ACHN (cell line): ENCODE measurements around the gene TAF8.
"Not testable (repeated sequence)": the region's sequence is repeated elsewhere in the genome, so short reads cannot be mapped to it uniquely, and the experiment has no call there.

ENCODE experiments used
- DNase-seq: peaks from one replicate; pipeline ENCODE4 v3.0.0-alpha.2; 2015
- in situ Hi-C: cut with HindIII; loops from 2 replicates; pipeline ENCODE4 v1.10.0; 2017; ENCODE audit warnings: low sequenced_read_pairs, low pct_ligation_motif_present, low pct_unique_long_range_greater_than_20kb

Gene TAF8

DNA sequence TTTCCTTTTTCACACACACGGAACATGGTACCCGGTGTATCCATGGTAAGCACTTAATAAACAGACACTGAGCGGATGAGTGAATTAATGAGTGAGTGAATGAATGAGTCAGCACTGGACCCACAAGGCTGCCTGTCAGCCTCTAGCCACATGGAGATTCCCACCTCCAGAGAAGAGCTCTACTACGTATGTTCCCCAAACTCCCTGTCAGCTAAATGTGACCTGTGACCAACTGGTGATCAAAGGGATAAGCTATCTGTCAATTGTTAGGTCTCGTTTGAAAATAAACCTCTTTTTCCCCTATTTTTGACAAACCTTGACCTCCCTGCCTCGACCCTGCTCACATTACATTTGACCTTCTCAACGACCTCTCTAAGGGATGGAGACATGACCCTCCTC is 24.5 kb upstream of the TAF8 start:
- in situ Hi-C loops, result no loop called here
- DNase-seq, result no peak

DNA sequence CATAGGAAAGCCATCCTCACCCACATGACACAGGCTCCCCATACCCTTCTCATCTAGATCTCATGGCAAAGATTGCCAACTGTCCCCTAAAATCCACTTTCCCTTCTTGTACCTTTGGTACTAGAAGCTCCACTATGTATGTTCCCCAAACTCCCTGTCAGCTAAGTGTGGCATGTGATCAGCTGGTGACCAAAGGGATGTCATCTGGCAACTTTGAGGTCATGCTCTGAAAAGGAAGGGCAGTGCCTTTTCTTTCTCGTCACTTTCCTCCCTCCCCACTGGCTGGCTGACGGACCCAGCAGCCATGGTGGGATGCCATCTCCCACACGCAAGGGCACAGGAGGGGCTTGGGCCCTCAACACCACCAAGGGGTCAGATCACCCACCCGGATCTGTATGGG is 23.8 kb upstream of the TAF8 start:
- no peak for DNase-seq
- in situ Hi-C loops, result no loop called here

DNA sequence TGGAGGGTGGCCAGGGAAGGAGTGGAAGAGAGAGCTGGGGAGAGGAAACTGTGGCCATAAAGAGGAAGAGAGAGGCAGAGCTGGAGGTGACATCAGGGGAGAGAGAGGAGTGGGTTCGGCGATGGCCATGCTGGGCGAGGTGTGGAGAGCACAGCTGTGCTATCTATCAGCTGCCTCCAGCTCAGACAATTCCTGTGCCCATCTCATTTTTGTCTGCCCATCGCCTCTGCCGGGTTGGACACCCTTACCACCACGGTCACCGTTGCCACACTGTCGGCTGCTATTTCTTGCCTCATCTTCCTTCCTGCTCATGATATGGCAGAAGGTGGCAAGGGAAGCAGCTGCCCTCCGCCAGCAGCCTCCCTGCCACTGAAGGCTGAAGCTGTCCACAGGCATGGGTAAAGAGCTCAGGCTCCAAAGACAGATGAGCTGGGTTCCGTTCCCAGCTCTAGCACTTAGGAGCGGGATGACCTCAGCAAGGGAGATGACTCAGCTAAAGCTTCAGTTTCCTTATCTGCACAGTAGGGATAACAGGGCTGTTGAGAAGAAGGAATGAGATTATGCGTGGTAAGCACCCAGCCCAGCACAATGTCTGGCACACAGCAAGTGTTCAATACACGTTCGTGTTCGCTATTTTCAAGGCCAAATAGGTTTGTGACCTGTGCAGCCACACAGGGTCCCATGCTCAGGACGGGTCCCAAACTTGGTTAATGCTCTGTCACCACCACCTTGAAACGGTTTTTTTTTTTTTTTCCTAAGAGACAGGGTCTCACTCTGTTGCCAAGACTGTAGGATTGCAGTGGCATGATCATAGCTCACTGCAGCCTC is 21.9 kb upstream of the TAF8 start:
- DNase-seq, result no peak
- in situ Hi-C loops, result no loop called here

DNA sequence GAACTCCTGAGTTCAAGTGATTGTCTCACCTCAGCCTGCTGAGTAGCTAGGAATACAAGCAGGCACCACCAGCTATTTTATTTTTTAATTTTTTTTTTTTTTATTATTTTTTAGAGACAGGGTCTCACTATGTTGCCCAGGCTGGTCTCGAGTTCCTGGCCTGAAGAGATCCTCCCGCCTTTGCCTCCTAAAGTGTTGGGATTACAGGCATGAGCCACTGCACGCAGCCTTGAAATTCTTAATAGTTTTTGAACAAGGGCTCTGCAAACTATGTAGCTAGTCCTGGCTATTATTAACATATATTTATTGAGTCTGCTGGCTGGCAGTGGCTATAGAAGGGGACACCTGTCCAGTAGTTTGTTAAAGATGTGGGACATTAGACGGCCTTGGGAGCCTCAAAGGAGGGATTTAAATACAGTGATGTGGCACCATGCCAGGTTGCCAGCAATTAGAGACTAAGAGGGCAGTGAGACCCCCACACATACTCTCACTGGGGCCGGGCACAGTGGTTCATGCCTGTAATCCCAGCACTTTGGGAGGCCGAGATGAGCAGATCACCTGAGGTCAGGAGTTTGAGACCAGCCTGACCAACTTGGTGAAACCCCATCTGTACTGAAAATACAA is 21.1 kb upstream of the TAF8 start:
- in situ Hi-C loops, result no loop called here
- DNase-seq, result no peak

DNA sequence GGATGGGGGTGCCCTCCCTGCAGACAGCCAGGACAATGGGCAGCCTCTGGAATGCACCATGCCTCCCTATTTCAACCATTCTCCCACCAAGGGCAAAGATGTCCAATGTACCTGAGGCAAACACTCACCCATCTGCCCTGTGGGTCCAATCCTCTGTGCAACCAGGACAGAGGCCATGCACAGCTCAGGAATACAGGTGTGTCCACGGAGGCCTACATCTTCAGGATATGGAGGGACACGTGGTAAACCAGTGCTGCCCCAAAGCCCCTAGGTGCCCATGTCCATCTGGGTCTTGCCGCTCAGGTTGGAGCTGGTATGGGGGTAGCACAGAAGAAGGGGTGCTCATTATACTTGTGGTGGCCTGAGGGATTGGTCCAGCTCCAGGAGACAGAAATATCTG is 20.4 kb upstream of the TAF8 start:
- in situ Hi-C loops, result no loop called here
- DNase-seq, result no peak

DNA sequence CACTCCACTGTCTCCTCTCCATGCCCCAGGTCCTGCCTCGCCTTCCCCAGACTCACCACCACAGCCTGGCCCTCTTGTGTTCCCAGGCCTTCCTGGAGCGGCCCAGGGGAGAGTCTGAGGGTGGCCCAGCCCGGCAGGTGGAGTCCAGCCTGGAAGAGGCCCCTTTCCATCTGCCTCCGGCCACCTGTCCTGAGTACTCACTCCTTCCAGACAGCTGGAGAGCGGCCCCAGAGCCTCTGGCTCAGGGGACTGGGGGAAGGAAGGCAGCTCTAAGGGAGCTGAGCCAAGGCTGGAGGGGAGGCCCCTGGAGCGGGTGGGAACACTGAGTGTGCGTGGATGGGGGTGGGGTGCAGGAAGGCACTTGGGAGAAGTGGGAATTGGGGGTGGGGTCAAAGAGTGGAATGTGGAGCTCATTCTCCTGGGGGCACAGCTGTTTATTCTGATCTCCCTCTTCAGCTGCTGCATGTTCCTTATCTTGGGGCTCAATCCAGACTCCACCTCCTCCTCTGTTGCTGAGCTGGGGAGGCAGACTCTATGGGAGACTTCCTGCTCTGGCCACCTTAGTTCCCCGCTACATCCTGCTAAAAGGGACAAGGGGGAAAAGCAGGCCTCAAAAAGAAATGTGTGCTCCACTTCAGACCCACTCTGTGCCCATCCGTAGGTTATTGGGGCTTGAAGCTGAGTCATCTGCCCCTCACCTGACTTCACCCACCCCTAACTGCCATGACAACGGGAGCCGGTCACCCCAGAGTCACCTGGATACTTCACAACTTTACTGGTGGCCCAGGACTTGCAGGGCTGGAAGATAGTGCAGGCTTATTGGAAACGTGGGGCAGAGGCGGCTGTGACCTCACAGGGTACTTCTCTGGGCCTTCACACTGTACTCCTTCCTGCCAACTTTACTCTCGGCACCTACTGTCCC is 19.5 kb upstream of the TAF8 start:
- DNase-seq, result no peak
- in situ Hi-C loops, result no loop called here

DNA sequence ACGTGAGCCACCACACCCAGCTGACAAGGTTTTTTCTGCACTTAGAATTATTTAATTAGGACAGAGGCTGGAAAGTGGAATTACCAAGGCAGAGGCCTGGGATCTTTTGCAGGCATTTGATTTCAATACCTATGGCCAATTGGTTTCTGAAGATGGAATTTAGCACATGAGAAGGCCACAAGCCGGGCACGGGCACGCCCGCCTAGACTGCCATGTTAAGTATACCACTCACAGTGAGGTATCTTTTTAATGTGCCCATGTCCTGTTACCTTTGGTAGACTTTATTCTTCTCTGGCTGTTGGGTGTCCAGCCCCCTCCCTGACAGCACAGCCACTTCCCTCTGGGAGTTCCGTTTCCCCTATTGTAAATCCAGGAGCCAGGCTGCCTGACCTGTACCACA is 18.0 kb upstream of the TAF8 start:
- no peak for DNase-seq
- in situ Hi-C loops, result no loop called here

DNA sequence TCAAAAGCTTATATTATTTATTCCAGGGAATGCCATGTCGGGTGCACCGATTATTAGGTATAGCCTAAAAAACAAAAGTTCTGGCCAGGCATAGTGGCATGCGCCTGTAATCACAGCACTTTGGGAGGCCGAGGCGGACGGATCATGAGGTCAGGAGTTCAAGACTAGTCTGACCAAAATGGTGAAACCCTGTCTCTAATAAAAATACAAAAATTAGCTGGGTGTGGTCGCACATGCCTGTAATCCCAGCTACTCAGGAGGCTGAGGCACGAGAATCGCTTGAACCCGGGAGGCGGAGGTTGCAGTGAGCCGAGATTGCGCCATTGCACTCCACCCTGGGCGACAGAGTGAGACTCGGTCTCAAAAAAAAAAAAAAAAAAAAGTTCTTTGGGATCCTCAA is 12.7 kb upstream of the TAF8 start:
- in situ Hi-C loops, DNase-seq: not testable (repeated sequence)

DNA sequence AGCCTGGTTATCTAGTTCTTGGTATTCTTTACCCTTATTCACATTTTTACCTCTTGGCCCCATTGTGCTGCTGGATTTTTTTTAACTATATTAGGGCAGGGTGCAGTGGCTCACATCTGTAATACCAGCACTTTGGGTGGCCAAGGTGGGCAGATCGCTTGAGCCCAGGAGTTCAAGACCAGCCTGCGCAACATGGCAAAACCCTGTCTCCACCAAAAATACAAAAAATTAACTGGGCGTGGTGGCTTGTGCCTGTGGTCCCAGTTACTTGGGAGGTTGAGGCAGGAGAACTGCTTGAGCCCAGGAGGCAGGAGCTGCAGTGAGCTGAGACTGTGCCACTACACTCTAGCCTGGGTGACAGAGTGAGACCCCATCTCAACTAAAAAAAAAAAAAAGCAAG is 12.2 kb upstream of the TAF8 start:
- in situ Hi-C loops, result no loop called here
- no peak for DNase-seq

DNA sequence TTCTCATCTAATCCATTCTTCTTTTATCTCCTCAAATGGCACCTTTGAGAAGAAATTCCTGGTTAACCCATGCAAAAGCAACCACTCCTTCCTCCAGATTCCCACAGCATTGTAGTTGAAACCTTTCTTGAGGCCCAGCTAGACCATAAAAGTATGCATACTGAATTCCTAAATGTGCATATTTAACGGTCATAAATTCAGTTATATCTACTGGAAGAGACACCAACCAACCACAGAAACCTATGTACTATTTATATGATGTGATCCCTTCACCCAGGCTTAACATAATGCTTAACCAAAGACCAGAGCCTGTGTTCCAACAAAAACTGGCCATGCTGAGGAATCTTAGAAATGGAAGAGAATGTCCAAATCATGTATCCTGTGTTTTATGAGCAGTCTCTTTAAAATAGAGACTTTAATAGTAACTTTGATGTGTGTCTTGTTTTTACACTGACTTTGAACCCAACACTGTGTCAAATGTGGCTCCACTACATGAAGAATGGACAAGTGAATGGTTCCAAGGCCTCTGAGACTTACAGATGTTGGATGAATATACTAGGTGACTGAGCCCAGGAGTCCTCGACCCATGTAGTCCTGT is 11.4 kb upstream of the TAF8 start:
- in situ Hi-C loops, result no loop called here

DNA sequence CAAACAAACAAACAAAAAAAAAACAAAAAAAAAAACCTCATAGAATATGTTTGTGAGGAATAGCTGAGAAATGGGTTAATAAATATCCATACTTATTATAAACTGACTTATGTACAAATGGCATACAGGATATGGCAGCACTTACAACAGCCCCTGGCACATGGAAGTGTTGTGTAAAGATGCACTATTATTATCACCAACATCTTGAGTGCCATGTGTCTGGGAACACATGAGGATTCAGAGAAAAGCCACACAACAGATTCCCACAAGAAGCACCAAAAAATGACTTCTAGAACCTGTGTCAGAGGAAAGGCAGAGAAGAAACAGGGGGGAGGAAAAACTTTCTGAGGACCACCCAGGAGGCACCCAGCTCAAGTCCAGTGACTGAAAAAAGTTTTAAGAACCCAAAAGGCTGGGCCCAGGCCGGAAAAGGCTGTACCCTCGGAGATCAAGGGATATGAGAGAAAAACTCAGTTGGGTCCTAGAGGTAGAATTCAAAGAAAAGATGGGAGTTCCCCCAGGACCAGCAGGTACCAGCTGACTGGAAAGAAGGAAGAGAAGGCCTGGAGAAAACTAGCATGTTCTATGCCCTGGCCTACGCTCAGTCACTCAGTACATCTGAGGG is 9.4 kb upstream of the TAF8 start:
- in situ Hi-C loops, result no loop called here
- no peak for DNase-seq

More for the DNA sequence above, 11.4 kb upstream of the TAF8 start:
- DNase-seq, result no peak

DNA sequence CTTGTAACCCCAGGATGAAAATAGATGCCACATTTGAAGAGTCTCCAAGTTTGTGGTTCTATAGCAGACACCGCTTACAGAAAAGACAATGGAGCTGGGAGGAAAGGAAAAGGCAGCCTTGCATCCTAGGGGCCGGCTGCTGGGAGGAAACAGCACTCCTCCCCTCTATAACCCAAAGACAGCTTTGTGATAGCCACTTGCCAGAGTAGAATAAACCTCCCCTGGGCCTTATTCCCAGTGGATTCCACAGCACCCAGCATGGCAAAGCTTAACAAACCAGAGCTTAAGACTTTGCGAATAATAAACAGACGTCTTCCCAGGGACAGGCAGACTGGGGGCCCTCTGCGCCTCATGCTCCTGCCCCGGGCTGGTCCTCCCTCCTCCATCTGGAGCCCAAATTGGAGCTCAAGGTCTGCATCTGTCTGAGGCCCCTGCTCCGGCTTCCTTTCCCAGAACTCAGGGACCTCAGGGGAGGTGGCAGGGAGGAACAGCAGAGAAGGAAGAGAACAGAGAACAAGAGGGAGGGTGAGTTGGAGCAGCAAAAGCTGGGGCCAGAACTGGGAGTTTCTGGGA is 8.8 kb upstream of the TAF8 start:
- in situ Hi-C loops, result no loop called here

DNA sequence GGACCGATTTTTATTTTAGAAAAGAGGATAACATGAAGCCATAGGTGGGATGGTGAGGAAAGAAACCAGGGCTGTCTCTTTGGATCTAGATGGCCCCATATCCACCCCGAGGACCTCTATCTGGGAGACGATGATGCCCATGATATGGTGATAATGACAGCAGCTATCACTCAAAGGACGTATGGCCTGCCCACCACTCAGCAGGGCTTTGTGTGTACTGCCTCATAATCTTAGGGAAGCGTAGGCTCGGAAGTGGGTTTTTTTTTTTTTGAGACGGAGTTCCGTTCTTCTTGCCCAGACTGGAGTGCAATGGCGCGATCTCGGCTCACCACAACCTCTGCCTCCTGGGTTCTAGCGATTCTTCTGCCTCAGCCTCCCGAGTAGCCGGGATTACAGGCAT is 8.2 kb upstream of the TAF8 start:
- DNase-seq, result no peak
- in situ Hi-C loops, result no loop called here

More for the DNA sequence above, 8.8 kb upstream of the TAF8 start:
- DNase-seq, result no peak

DNA sequence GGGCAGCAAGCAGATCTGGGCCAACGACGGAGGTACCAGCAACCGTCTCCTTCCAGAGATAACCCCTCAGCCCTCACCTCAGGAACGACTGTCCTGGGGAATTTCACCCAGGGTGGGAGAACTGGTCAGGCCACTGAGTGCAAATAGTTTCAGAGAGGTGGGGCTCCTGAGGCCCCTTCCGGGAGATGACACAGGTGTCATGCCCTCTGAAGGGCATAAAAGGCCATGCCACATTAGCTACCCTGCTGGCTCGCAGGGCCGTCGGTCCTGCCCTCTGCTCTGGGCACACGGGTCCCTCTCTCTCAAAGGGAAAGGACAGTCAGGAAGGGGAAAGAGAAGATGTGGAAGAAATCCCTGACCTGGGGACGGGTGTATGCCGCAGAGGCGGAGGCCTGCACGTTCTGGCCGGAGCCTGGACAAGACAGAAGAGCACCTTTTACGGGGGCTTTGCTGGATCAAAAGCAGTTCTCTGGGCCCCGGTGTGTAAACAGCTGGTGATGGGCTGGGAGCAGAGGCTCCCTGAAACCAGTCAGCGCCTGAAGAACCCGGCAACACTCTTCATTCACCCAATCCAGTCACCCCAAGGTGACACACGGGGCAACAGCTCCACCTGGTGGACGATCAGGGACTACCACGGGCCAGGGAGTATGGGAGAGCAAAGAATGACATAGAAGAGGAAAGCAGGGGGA is 6.4 kb upstream of the TAF8 start:
- DNase-seq, result peak; percentile 77
- in situ Hi-C loops, result no loop called here

DNA sequence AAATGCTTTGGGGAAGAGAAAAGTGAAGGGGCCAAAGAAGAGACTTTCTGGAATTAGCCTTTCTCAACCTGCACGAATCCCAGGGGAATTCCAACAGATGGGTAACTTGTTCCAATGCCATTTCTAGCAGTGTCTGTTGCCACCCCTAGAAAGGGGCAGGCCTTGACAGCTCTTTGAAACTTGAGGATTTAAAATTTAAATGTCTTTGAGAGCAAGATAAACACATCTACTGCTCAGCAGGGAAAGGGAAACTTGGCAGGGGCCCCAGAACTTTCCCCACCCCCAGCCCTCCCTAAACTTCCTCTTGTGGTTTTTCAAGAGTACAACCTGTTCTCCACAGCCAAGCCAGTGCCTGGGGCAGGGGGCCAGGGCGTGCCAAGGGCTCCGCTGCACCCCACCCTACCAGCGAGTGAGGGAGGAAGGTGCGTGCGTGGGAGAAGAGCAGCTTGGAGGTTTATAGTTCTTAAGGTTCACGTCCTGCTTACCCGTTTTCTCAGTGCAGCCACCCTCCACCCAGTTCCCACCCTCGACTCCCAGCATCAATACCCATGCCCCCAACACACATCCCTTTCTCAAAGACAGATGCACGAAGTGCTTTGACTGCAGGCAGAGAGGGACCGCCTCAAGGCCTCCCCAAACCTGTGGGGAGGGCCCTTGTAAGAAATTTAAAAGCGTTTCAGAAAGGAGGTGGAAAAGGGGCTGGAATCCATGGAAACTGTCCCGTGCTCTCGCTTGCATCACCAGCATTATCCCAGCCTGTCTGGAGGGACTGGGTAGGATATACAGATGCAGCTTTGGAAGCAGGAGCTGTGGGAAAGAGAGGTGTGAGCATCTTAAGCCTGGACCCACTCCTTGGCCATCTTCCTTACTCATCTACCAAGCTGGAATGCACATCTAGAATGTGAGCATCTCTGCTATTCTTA is 4.5 kb upstream of the TAF8 start:
- in situ Hi-C loops, result no loop called here
- DNase-seq, result peak; percentile 46

DNA sequence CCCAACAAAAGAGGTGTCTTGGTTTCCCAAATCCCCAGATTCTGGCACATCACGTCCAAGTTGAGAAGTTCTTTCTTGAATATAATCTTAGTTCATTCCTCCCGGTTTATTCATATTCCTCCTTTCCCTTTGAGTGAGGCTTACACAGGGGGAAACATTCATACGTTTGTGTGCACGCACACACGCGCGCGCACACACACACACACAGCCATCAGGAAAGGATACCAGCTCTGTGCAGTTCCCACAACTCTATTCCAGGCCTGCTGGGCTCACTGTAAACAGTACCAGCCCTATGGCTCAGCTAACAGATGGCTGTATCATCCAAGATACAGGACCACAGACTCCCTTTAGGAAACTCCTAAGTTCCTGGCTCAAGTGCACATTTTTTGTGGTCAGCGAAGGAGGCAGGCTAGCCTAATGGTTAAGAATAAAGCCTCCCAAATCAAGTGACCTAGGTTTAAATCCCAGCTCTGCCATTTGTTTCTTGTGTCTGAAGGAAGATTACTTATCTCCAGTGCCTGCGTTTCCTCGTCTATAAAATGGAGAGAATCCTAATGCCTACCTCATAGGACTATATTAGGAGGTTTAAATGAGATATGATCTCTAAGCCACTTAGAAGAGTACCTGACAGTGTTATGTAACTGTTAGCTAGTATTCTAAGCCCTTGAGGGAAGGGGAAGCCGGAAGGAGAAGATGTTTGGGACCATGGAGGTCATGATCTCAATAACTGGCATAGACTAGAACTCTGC is 3.7 kb upstream of the TAF8 start:
- in situ Hi-C loops, result no loop called here
- DNase-seq, result no peak
